Stimulated activated CD4-positive, alpha-beta T cell treated with anti-CD3 and anti-CD28 coated beads, Interleukin-12 subunit alpha, Interleukin-12 subunit beta, amount 100 ng/mL, for 24 hours (primary cell): ENCODE data around the gene SPINDOC.
"Not testable (repeated sequence)": the region's sequence is repeated elsewhere in the genome, so short reads cannot be mapped to it uniquely, and the experiment has no call there.

Experiments
- DNase-seq, 2 experiments: peaks; one replicate each; pipeline ENCODE4 v3.0.0-alpha.2; 2020; ENCODE audit warnings: low read depth in 2 of 2

Gene SPINDOC

GRCh38 chr11:63813035-63813562, at the start of gene SPINDOC:
TSS of gene SPINDOC (plus strand) at chr11:63813456. CDS start at chr11:63813687, 231 bp downstream.
- DNase-seq: peak; percentile 42 to 69

DNA sequence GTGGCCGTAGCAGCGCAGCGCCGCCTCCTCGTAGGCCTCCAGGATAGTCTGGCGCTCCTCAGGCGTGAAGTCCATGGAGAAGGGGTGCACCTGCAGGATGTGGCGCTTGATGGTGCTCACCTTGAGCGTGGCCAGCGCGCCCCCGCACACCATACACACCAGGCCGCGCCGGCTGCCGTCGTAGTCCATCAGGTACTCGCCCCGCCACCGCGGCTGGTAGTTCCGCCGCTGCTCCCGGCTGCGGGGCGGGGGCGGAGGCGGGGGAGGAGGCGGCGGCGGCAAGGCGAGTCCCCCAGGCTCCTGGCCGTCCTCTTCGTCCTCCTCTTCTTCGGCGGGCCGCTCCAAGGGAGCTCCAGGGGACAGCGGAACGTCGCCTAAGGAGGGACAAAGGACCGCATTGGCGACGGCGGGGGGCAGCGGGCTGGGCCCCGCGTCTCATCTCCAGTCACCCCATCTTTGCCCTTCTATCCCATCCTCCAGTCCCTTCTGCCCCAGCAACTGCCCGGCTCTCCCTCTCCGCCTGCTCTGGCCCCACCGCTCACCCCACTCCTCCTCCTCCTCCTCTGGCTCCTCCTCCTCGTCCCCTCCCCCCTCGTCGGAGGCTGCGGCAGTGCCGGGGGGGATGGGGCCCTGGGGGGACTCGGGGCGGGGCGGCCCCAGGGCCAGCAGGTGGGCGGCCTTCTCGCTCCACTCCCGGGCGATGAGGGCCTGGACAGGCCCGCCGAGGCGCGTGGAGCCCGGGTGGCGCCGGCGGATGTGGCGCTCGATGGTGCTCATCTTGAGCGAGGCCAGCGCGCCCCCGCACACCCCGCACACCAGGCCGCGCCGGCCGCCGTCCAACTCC, 49.5 kb upstream of the SPINDOC start:
- no peak for DNase-seq

DNA sequence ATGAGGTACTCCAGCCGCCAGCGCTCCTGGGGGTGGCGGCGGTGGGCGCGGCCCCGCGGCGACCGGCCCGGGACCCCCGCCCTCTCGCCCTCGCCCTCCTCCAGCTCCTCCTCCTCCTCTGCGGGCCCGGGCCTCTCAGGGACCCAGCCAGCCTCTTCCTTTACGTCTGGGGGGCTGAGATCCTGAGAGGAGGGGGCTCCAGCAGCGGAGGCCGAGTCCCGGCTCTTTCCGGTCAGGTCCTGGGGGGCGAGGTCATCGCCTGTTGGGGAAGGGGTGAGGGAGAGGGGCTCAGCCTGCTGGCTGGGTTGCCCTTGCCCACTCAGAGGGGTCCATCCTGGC, 48.9 kb upstream of the SPINDOC start:
- DNase-seq: no peak

DNA sequence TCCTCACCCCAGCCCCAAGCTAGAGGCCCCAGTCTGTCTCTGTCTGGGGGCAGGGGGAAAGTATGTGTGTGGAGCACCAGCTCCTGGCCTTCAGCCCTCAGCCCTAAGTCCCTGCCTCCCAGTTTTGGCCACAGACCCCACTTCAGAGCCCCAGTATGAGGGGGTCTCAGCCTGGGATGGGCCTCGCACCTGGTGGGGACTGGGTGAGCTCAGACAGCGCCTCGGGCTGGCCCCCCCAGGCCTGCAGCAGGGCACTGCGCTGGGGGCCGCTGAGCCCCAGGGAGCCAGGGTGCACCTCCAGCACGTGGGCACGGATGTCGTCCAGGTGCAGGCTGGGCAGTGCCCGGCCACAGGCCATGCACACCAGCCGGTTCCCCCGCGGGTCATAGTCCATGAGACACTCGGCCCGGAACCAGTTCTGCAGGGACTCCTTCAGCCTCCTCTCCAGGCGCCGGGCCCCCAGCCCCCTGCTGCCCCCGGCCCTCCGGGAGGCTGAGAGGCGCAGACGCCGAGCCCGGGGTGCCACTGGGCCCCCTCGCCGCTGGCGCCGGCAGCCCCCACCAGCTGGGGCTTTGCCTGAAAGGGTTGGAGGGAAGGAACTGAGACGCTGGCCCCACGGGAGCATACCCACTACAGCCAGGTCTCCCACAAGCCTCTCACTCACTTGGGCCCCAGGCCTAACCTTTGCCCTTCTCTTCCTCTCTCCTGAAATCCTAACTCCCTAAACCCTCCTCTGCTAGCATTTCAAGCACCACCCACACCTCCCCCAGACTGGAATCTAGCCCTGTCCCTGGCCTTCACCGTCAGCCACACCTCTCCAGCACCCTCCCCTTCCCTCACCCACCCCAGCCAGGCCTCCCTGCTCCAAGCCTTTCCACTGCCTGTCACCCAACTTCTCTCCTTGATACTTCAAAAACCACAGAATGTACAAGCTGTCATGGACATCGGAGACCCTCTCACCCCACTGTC, 48.3 kb upstream of the SPINDOC start:
- no peak for DNase-seq

DNA sequence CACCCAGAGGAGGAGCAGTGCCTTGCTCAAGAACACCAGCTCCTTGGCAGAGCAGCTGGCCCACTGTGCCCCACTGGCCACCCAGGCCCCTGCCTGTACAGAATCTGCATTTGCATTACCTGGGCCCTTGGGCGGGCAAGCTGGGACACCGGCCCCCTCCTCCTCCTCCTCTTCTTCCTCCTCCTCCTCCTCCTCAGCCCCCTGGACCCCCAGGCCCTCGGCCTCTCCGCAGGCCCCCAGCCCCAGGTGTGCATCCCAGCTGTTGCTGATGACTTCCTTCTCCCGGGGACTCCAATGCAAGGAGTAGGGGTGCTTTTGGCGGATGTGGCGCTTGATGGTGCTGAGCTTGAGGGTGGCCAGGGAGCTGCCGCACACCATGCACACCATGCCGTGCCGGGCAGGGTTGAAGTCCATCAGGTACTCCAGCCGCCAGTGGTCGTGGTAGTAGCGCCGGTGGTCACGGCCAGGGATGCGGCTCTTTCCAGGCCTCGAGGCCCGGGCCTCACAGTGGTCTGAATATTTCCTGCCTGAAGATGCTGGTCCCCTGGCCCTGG, 47.5 kb upstream of the SPINDOC start:
- DNase-seq: no peak

GRCh38 chr11:63766531-63767235, 46.6 kb upstream of the SPINDOC start:
- no peak for DNase-seq

DNA sequence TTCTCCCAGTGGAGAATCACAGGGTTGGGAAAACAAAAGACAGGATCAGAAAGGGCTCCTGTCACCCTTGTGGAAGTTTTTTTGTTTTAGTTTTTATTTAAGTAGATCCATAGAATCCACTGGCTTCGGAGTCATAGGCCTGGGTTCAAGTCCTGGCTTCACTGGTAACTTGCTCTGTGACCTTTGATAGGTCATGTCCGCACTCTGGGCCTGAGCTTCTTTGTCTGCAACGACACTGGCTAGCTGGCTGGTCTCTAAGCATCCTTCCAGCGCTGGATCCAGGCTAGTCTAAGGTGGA, 46.0 kb upstream of the SPINDOC start:
- DNase-seq: no peak

DNA sequence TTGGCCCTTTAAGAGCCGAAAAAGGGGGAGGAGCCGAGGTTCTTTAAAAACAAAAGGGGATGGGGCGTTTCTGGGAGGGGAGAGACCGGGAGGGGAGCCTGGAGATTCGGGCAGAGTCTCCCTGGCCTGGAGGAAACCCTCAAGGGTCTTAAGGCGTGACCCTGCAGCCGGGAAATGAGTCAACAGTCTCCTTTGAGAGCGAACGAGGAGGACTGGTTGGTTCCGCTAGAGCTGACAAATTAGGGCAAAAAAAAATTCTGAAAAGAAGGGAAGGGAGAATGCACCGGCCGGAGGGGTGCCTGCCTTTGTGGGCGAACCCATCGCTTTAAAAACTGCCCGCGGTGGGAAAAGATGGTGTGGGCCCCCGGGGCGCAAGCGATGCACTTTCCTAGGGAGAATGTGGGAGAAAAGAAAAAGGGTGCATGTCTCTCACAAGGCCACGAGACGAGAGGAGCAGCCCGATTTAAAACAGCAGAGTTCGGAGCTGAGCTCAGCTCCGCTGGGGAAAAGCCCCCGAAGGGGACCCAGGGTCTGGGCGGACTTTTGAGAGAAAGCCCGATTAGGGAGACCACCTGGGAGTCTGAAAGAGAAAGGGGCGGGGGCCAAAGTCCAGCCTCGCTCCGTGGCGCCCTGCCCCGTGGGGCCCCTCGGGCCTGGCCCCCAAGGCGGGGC, 45.6 kb upstream of the SPINDOC start:
- peak in 1 of 2 experiments; percentile 37 for DNase-seq

GRCh38 chr11:63768237-63769041, 44.8 kb upstream of the SPINDOC start, which contains the start of gene ZFTA:
TSS of gene ZFTA (minus strand) at chr11:63768775. CDS start at chr11:63768622, 153 bp downstream.
- peak in 1 of 2 experiments; percentile 31 for DNase-seq

DNA sequence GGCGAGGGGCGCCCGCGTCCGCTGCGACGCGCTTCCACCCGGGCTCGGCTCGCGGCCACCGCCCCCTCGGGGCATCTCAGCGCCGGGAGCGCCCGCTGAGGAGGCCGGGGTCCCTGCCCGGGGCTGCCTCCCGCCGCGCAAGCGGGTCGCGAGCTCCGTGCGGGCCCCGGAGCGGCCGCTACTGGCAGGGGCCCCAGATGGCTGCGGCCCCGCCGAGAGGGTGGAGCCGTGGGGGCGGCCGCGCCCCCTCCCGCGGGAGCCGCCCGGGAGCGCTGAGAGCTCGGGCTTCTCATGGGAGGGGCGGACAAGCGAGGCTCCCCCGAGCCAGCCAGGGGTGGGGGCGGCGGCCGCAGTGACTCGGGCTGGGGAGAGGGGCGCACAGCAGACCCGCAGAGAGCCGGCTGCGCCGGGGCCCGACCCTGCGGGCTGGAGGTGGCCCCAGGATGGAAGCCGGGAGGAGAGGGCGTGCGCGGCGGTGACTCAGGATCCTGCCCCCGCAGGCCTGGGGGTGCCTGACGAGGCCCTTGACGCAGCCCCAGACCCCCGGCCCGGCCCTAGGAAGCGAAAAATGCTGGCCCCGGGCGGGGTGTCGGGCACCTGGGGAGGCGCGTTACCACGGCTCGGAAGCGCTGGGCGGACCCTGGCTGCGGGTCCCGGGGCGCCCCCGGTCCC, 44.1 kb upstream of the SPINDOC start:
- no peak for DNase-seq

DNA sequence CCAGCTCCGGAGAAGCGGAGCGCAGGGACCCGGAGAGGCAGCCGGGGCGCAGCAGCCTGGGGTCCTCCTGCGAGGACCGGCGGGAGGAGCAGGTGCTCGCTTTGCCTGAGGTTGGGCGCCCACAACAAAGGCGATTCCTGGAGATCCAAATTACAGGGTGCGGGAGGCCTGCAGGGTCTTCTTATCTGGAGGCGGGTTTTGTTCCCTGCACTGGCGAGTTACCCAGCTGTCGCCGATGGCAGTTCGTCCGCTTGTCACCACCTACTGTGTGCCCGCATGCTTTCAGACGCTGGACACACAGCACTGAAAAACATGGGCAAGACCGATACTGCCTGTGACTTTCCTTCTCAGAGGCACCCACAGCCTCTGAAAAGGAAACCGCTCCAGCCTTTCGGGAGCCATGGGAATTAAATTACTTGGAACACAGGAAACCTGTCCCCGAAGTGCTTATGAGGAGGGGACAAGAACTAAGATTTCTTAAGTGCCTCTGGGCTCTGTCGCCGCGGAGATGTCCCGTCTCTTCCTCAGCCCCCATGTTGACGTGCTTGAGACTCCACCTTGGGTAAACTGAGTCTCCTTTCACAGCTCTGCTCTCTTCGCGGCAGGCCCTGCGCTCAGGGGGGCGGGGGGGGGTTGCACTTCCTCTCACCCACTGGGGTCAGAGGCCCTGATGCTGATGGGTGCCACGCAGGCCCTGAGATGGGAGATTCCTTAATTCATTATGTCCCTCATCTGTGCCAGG, 43.4 kb upstream of the SPINDOC start:
- no peak for DNase-seq

DNA sequence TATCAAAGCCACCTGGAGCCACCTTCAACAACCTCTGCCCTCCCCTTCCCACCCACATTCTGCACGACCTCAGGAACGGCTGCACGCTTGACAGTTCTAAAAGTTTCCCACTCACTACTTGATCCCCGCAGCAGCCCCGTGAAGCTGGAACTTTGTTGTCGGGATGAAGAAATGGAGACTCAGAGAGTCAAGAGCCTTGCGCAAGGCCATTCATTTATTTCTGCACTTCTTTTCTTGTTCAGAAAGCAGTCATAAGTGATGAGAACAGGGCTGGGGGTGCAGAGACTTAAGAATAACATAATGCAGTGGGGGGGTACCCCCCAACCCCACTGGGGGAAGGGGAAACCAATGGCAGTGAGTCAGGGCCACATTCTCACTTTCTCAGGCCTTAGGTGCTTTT, 42.5 kb upstream of the SPINDOC start:
- no peak for DNase-seq

DNA sequence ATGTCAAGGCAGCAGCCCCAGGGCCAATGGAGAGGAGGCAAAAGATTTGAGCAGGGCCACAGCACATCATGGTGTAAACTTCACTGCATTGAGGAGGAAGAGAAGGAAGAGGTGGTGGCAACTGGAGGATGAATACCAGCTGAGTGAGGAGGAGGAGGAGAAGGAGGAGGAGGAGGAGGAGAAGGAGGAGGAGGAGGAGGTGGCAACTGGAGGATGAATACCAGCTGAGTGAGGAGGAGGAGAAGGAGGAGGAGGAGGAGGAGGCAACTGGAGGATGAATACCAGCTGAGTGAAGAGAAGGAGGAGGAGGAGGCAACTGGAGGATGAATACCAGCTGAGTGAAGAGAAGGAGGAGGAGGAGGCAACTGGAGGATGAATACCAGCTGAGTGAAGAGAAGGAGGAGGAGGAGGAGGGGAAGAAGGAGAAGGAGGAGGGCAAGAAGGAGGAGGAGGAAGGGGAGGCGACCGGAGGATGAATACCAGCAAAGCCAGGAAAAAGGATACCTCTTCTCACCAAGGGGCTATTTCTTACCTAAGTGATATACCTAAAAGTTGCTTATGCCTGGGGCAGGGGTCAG, 41.4 kb upstream of the SPINDOC start:
- DNase-seq: not testable (repeated sequence)

GRCh38 chr11:63775191-63775590, 38.1 kb upstream of the SPINDOC start:
- DNase-seq: no peak

DNA sequence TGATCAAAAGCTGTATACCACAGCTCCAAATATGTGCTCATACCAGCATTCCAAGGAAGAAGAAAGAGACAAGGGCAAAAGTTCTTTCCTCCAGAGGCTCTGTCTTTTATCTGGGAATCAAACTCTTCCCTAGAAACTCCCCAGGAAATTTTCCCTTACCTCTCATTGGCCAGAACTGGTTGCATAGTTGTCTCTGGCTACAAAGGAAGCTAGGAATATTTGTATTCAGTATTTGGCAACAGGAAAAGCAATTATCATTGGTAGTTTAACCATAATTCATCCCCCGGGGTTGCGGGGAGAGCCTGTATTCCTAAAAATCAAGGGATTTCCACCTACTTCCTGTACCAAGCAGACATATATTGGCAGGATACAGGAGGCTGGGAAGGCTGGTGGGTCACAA, 34.2 kb upstream of the SPINDOC start:
- DNase-seq: no peak

GRCh38 chr11:63782749-63783148, 30.5 kb upstream of the SPINDOC start:
- DNase-seq: no peak

DNA sequence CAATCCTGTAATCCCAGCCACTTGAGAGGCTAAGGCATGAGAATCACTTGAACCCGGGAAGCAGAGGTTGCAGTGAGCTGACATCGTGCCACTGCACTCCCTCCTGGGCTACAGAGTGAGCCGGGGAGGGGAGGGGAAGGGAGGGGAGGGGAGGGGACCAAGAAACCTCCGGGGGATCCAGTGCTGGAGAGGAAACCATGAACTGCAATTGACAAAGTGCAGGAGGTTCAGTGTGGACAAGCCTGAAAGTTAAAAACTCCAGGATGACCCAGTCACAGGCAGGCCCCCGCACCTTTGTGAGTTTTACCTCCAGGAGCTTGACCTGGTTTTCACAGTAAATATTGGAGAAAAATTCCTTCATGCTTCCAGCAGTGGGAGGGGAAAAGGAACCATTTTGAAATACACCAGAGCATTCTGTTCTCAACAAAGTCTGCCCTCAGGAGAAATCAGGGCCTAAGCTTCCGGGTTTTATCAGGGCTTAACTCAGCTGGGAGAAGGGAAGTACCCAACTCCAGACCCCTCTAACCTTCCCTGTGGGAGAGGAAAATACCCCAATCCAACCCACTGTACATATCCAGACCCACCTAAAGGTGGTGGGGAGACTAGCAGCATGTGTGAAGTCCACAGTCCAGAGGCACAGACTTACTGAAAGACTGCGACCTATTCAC, 29.2 kb upstream of the SPINDOC start:
- DNase-seq: no peak

GRCh38 chr11:63785823-63786222, 27.4 kb upstream of the SPINDOC start:
- DNase-seq: no peak
